Fibroblast of gingiva (primary cell): ENCODE data around the gene API5.

Experiments used
- DNase-seq: peaks from one replicate; pipeline ENCODE4 v3.0.0-alpha.2; 2011; ENCODE audit warnings: low read depth

API5 gene

GRCh38 chr11:43360361-43361032 lies 48.7 kb downstream of the API5 start:
- DNase-seq = peak; percentile 15

GRCh38 chr11:43366677-43367076 lies 54.9 kb downstream of the API5 start:
- DNase-seq = peak; percentile 6

- no peak for DNase-seq
These were observed 55.8 kb downstream of the API5 start for GRCh38 chr11:43367382-43368178.

- no peak for DNase-seq
These were observed 64.3 kb downstream of the API5 start for GRCh38 chr11:43376065-43376464.

GRCh38 chr11:43376594-43376993 lies 64.8 kb downstream of the API5 start:
- DNase-seq = peak; percentile 68

- no peak for DNase-seq
These were observed 65.6 kb downstream of the API5 start for GRCh38 chr11:43377389-43377788.

GRCh38 chr11:43378897-43379296 lies 67.1 kb downstream of the API5 start:
- no peak for DNase-seq

GRCh38 chr11:43381802-43382201 lies 70.0 kb downstream of the API5 start:
- DNase-seq = no peak

- DNase-seq = no peak
These were observed 70.8 kb downstream of the API5 start for GRCh38 chr11:43382614-43383013.

- no peak for DNase-seq
These were observed 72.6 kb downstream of the API5 start for GRCh38 chr11:43384393-43384792.

- no peak for DNase-seq
These were observed 80.9 kb downstream of the API5 start for GRCh38 chr11:43392713-43393112.

- no peak for DNase-seq
These were observed 82.1 kb downstream of the API5 start for GRCh38 chr11:43393765-43394355.
